ENCODE results near the gene RNF112. TPM values are rescaled to one million over a fixed set of nuclear protein-coding genes. Genes with fewer than 3 reads are reported as not detected.

The RNF112 gene
- total and polyA plus RNA-seq, 2 of the 8 experiments (the other 6 are each of a cell fraction or from before 2014, with no cell fraction given) = 1.1 to 2.2 TPM

DNA sequence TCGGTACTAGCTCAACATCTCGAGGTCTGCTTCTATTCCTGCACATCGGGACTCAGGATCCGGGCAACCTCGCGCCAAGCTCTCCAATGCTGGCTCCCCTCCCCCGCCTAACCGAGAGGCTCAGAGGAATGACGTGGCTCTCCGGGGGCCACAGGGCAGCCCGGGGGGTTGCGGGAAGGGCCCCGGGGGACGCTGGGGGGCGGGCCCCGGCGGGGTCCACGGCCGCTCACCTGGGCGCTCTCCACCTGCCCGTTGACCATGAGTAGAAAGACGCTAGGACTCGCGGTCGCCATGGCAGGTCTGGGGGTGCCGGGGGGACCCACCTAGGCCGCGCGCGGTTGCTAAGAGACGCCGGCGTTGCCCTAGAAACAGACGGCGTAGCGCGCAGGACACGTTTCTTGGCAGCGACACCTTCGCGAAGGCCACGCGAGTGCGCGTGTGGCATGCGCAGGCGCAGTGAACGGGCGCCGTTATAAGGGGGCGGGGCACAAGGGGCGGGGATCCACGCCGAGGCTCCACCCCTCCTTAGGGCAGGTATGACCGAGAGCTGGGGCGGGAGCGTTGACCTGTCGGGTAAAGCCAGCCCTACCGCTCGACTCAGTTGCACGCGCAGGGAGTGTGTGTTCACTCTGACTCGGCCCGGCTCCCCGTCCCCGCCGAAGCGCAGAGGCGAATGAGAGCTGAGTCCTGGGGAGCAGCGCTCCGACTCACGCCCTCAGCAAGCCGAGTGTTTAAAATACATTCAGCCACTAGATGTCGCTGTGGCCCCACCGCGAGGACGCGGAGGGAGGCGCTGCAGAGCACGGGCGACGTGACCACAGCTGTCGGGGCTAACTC is 48.5 kb upstream of the RNF112 start, which contains the start of gene B9D1 (continued):
- TF ChIP-seq, protein P1, sequence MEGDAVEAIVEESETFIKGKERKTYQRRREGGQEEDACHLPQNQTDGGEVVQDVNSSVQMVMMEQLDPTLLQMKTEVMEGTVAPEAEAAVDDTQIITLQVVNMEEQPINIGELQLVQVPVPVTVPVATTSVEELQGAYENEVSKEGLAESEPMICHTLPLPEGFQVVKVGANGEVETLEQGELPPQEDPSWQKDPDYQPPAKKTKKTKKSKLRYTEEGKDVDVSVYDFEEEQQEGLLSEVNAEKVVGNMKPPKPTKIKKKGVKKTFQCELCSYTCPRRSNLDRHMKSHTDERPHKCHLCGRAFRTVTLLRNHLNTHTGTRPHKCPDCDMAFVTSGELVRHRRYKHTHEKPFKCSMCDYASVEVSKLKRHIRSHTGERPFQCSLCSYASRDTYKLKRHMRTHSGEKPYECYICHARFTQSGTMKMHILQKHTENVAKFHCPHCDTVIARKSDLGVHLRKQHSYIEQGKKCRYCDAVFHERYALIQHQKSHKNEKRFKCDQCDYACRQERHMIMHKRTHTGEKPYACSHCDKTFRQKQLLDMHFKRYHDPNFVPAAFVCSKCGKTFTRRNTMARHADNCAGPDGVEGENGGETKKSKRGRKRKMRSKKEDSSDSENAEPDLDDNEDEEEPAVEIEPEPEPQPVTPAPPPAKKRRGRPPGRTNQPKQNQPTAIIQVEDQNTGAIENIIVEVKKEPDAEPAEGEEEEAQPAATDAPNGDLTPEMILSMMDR (IDR thresholded peaks at IDR 0.05; ENCODE audit: control extremely low read depth in 1 of 3, insufficient read depth in 1 of 3, low read depth in 1 of 3, low read length in 3 of 3) = peak; percentile 91 to 99 (median 95)
- TF ChIP-seq, protein P2, sequence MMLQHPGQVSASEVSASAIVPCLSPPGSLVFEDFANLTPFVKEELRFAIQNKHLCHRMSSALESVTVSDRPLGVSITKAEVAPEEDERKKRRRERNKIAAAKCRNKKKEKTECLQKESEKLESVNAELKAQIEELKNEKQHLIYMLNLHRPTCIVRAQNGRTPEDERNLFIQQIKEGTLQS (IDR thresholded peaks at IDR 0.05; ENCODE audit: insufficient read depth, low read depth, low read length) = peak; percentile 53; the same call in 1 of the 2 replicates
- 0 out of 2 replicates have a peak, but pooled peaks have one; percentile 55 for TF ChIP-seq SP4 (IDR thresholded peaks at IDR 0.05; ENCODE audit: low read length)
- peak; percentile 68; the same call in 1 of the 2 replicates for TF ChIP-seq CREB1 (IDR thresholded peaks at IDR 0.05)
- peak; percentile 82 for TF ChIP-seq TEAD4 (IDR thresholded peaks at IDR 0.05; ENCODE audit: low read depth, low read length)
- TF ChIP-seq SP1 (IDR thresholded peaks at IDR 0.05; ENCODE audit: low read depth, low read length) = 0 out of 2 replicates have a peak, but pooled peaks have one; percentile 39
- peak; percentile 71 for TF ChIP-seq BACH1 (IDR thresholded peaks at IDR 0.05; ENCODE audit: low read length)
- no peak; the same call in 1 of the 2 replicates for TF ChIP-seq SUZ12 (IDR thresholded peaks at IDR 0.05; ENCODE audit: low read length)

Measured in H1 (cell line).